Effector memory CD4-positive, alpha-beta T cell (primary cell): ENCODE data around the gene DENND5A.
"Not testable (repeated sequence)": the region's sequence is repeated elsewhere in the genome, so short reads cannot be mapped to it uniquely, and the experiment has no call there.

ENCODE experiments used
- DNase-seq, 3 donors: peaks; one replicate each; pipeline ENCODE4 v3.0.0-alpha.2; 2020
- H3K27ac ChIP-seq: 2 replicates; pipeline ENCODE4 v1.7.0; 2013; ENCODE audit warnings: mild to moderate bottlenecking, low read length, moderate library complexity; ENCODE audit not compliant: insufficient read depth, poor library complexity, severe bottlenecking
- H3K27me3 ChIP-seq: replicated peaks from 2 replicates; pipeline ENCODE4 v1.7.0; 2013; ENCODE audit warnings: mild to moderate bottlenecking, low read length; ENCODE audit not compliant: insufficient read depth, control insufficient read depth, poor library complexity, severe bottlenecking
- H3K36me3 ChIP-seq: 2 replicates; pipeline ENCODE4 v1.7.0; 2013; ENCODE audit warnings: mild to moderate bottlenecking, low read length, moderate library complexity; ENCODE audit not compliant: control insufficient read depth, insufficient read depth
- H3K4me1 ChIP-seq: 2 replicates; pipeline ENCODE4 v1.7.0; 2013; ENCODE audit warnings: low read length, mild to moderate bottlenecking; ENCODE audit not compliant: control insufficient read depth, insufficient read depth, poor library complexity, severe bottlenecking
- H3K4me3 ChIP-seq: 2 replicates; pipeline ENCODE4 v1.7.0; 2013; ENCODE audit warnings: low read length, low read depth, mild to moderate bottlenecking; ENCODE audit not compliant: insufficient read depth, poor library complexity, severe bottlenecking
- H3K9me3 ChIP-seq: 2 replicates; pipeline ENCODE4 v1.7.0; 2013; ENCODE audit warnings: mild to moderate bottlenecking, low read length, moderate library complexity; ENCODE audit not compliant: control insufficient read depth

Gene DENND5A

GRCh38 chr11:9179141-9179540 lies 86.0 kb downstream of the DENND5A start:
- Histone ChIP-seq H3K27ac (no peak overlapping the region), H3K4me3 (no peak overlapping the region), H3K36me3 (peaks cover 17% of the 10 kb centered on the region), H3K9me3 (no peaks in the 10 kb centered on the region), H3K4me1 (no peaks in the 10 kb centered on the region), H3K27me3 (no peaks in the 10 kb centered on the region)
- no peak for DNase-seq

GRCh38 chr11:9178716-9179115 lies 86.4 kb downstream of the DENND5A start:
- H3K4me3 ChIP-seq, result no peak overlapping the region
- H3K36me3 ChIP-seq, result peaks cover 17% of the 10 kb centered on the region
- H3K4me1 ChIP-seq, result no peaks in the 10 kb centered on the region
- no peak for DNase-seq
- no peak overlapping the region for H3K27ac ChIP-seq
- H3K9me3 ChIP-seq, result no peaks in the 10 kb centered on the region
- no peaks in the 10 kb centered on the region for H3K27me3 ChIP-seq

- no peak overlapping the region for H3K4me3 ChIP-seq
- H3K36me3 ChIP-seq, result peaks cover 20% of the 10 kb centered on the region
- DNase-seq, result no peak
- no peaks in the 10 kb centered on the region for H3K27me3 ChIP-seq
- no peak overlapping the region for H3K27ac ChIP-seq
- no peaks in the 10 kb centered on the region for H3K4me1 ChIP-seq
- H3K9me3 ChIP-seq, result no peaks in the 10 kb centered on the region
These were observed 87.6 kb downstream of the DENND5A start for GRCh38 chr11:9177438-9178091.

GRCh38 chr11:9176550-9176949 lies 88.6 kb downstream of the DENND5A start:
- H3K27ac ChIP-seq, result no peak overlapping the region
- no peak for DNase-seq
- H3K9me3 ChIP-seq, result no peaks in the 10 kb centered on the region
- H3K4me1 ChIP-seq, result no peaks in the 10 kb centered on the region
- no peaks in the 10 kb centered on the region for H3K27me3 ChIP-seq
- H3K4me3 ChIP-seq, result no peak overlapping the region
- H3K36me3 ChIP-seq, result peaks cover 20% of the 10 kb centered on the region

GRCh38 chr11:9176136-9176535 lies 89.0 kb downstream of the DENND5A start:
- H3K27me3 ChIP-seq, result no peaks in the 10 kb centered on the region
- no peak for DNase-seq
- H3K27ac ChIP-seq, result no peak overlapping the region
- no peaks in the 10 kb centered on the region for H3K9me3 ChIP-seq
- H3K4me3 ChIP-seq, result no peak overlapping the region
- no peaks in the 10 kb centered on the region for H3K4me1 ChIP-seq
- H3K36me3 ChIP-seq, result peaks cover 20% of the 10 kb centered on the region

GRCh38 chr11:9172389-9172788 lies 92.8 kb downstream of the DENND5A start:
- Histone ChIP-seq H3K27me3 (no peaks in the 10 kb centered on the region), H3K9me3 (no peaks in the 10 kb centered on the region), H3K4me1 (no peaks in the 10 kb centered on the region), H3K27ac (no peak overlapping the region), H3K36me3 (peaks cover 15% of the 10 kb centered on the region), H3K4me3 (no peak overlapping the region)
- DNase-seq, result no peak

- H3K36me3 ChIP-seq, result peaks cover 15% of the 10 kb centered on the region
- DNase-seq, result no peak
- H3K27ac ChIP-seq, result no peak overlapping the region
These were observed 94.7 kb downstream of the DENND5A start for GRCh38 chr11:9170450-9170849.

GRCh38 chr11:9169595-9170295 lies 95.4 kb downstream of the DENND5A start:
- no peak for DNase-seq
- no peaks in the 10 kb centered on the region for H3K9me3 ChIP-seq
- H3K4me3 ChIP-seq, result no peak overlapping the region
- H3K4me1 ChIP-seq, result no peaks in the 10 kb centered on the region
- no peak overlapping the region for H3K27ac ChIP-seq
- H3K27me3 ChIP-seq, result no peaks in the 10 kb centered on the region
- H3K36me3 ChIP-seq, result peaks cover 15% of the 10 kb centered on the region

More at GRCh38 chr11:9170450-9170849, 94.7 kb downstream of the DENND5A start:
- Histone ChIP-seq H3K9me3 (no peaks in the 10 kb centered on the region), H3K4me1 (no peaks in the 10 kb centered on the region), H3K4me3 (no peak overlapping the region), H3K27me3 (no peaks in the 10 kb centered on the region)

GRCh38 chr11:9161991-9162390 lies 103.2 kb downstream of the DENND5A start:
- not testable (repeated sequence) for H3K9me3 ChIP-seq, H3K4me3 ChIP-seq, H3K27ac ChIP-seq, H3K27me3 ChIP-seq, H3K36me3 ChIP-seq, DNase-seq, H3K4me1 ChIP-seq

- H3K4me3 ChIP-seq, result no peak overlapping the region
- no peaks in the 10 kb centered on the region for H3K4me1 ChIP-seq
- H3K36me3 ChIP-seq, result peaks cover 9% of the 10 kb centered on the region
- no peak for DNase-seq
- no peaks in the 10 kb centered on the region for H3K27me3 ChIP-seq
- no peak overlapping the region for H3K27ac ChIP-seq
- H3K9me3 ChIP-seq, result no peaks in the 10 kb centered on the region
These were observed 105.0 kb downstream of the DENND5A start for GRCh38 chr11:9160166-9160565.
